ENCODE results near the gene AASDHPPT. TPM values are rescaled to one million over a fixed set of nuclear protein-coding genes. Genes with fewer than 3 reads are reported as not detected.

Gene AASDHPPT
- total and polyA plus RNA-seq, 2 of the 4 experiments (the other 2 are of a cell fraction) = 22.0 to 56.3 TPM

DNA sequence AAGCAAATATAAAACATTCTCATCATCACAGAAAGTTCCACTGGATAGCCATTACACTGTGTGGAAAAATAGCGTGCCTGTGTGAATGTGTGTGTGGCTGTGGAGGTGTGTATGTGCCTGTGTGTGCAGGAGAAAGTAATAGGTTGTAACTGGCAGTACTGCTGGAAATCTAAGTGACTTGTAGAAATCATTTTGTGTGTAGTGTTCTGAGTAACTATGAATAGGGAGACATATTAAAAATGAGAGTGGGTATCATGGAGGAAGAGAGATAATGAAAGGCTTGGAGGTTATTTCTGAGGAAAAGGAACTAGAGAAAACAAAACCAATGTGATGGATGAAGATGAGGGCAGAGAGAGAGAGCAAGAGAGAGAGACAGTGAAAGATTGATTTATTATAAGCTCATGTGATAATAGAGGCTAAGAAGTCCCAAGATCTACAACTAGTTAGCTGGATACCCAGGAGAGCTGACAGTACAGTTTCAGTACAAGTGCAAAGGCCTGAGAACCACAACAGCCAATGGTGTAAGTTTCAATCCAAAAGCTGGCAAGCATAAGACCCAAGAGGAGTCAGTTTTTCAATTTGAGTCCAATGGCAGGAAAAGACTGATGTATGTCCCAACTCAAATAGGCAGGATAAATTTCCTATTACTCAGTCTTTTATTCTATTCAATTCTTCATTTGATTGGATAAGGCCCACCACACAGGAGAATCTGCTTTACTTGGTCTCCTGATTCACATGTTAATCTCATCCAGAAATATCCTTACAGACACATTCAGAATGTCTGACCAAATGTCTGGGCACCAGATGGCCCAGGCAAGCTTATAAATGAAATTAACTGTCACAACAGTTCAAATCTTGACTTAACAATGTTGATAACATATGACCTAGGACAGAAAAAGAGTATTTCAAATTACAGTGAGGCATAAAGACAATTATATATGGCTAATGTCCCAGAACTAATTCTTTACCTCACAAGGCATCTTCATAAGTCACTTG, 15.2 kb upstream of the AASDHPPT start:
- dilution Hi-C loops (cut with HindIII; ENCODE audit: low sequenced_read_pairs, unreplicated experiment) = no loop called here
- no peak for DNase-seq
- no peaks in the 10 kb centered on the region for H3K79me1 ChIP-seq (ENCODE audit: low read depth in 1 of 2, low read length in 2 of 2)

More for the DNA sequence above, 15.2 kb upstream of the AASDHPPT start:
- H3K9ac ChIP-seq (ENCODE audit: low read depth, low read length) = no peak overlapping the region
- H4K20me1 ChIP-seq (ENCODE audit: insufficient read depth, low read length) = no peaks in the 10 kb centered on the region
- H3K23ac ChIP-seq (ENCODE audit: low read depth, low read length) = no peak overlapping the region
- H3K36me3 ChIP-seq (ENCODE audit: control insufficient read depth, insufficient read depth, low read length) = no peaks in the 10 kb centered on the region
- WGBS, 2 experiments (ENCODE audit: extremely low coverage in 2 of 2, insufficient read length in 1 of 2) = 86% methylated on average over 1 of the region's 1 CpG; no CpG with 5 or more reads in 1 of the 2 experiments
- H3K9me1 ChIP-seq (ENCODE audit: insufficient read depth, low read length) = no peaks in the 10 kb centered on the region; the same call in 1 of the 2 replicates
- H2AK9ac ChIP-seq (replicated peaks; ENCODE audit: low read depth, low read length, poor library complexity) = no peak overlapping the region
- CTCF ChIA-PET = no interaction called here
- ATAC-seq (ENCODE audit: low read depth) = no peak
- BruUV-seq (replicated peaks) = no TSS peak
- no peak overlapping the region for H3K14ac ChIP-seq (replicated peaks; ENCODE audit: low read depth, low read length)
- no peak overlapping the region for H4K8ac ChIP-seq (ENCODE audit: low read depth in 2 of 2, low read length in 2 of 2)
- no peak overlapping the region for H2BK15ac ChIP-seq (ENCODE audit: low read depth, low read length)
- intact Hi-C loops (cut with micrococcal nuclease) = no loop called here
- H3K27ac ChIP-seq (ENCODE audit: insufficient read depth, low read length) = no peak overlapping the region
- no peak overlapping the region for H3K56ac ChIP-seq (ENCODE audit: extremely low read depth, insufficient read depth, low read length)
- no peak overlapping the region for H2AK5ac ChIP-seq (ENCODE audit: low read depth, low read length)
- no peaks in the 10 kb centered on the region for H3K9me3 ChIP-seq (ENCODE audit: control insufficient read depth, insufficient read depth, low read length)
- no peaks in the 10 kb centered on the region for H3K27me3 ChIP-seq (ENCODE audit: control insufficient read depth, insufficient read depth, low read length)
- H4K5ac ChIP-seq (ENCODE audit: low read depth, low read length) = no peak overlapping the region
- H2AFZ ChIP-seq (replicated peaks; ENCODE audit: low read length, poor library complexity) = no peak overlapping the region
- in situ Hi-C loops (cut with MboI; ENCODE audit: low sequenced_read_pairs) = no loop called here
- H3K18ac ChIP-seq (ENCODE audit: low read depth, low read length) = no peak overlapping the region
- POLR2A ChIA-PET (ENCODE audit: unreplicated experiment) = no interaction called here
- no peak overlapping the region for H4K91ac ChIP-seq (ENCODE audit: insufficient read depth, low read depth, low read length)
- H2BK120ac ChIP-seq (ENCODE audit: low read depth, low read length) = no peak overlapping the region
- no peak overlapping the region for H2BK20ac ChIP-seq (ENCODE audit: low read depth, low read length)
- no peak overlapping the region for H3K4me3 ChIP-seq (ENCODE audit: insufficient read depth, low read depth, low read length)
- no peak overlapping the region for H3K4ac ChIP-seq (ENCODE audit: low read depth, low read length)
- H2BK5ac ChIP-seq (ENCODE audit: low read depth, low read length, poor library complexity, severe bottlenecking) = no peak overlapping the region
- H3K4me1 ChIP-seq (ENCODE audit: control insufficient read depth, insufficient read depth, low read length) = no peaks in the 10 kb centered on the region
- TF ChIP-seq RAD21 (IDR thresholded peaks at IDR 0.05; ENCODE audit: low read length) = no peak
- TF ChIP-seq, protein P1, sequence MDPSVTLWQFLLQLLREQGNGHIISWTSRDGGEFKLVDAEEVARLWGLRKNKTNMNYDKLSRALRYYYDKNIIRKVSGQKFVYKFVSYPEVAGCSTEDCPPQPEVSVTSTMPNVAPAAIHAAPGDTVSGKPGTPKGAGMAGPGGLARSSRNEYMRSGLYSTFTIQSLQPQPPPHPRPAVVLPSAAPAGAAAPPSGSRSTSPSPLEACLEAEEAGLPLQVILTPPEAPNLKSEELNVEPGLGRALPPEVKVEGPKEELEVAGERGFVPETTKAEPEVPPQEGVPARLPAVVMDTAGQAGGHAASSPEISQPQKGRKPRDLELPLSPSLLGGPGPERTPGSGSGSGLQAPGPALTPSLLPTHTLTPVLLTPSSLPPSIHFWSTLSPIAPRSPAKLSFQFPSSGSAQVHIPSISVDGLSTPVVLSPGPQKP (IDR thresholded peaks at IDR 0.05; ENCODE audit: borderline replicate concordance, low read depth, low read length) = no peak
- no peak for TF ChIP-seq NFE2L2 (IDR thresholded peaks at IDR 0.05; ENCODE audit: low read depth, low read length)
- TF ChIP-seq MXI1 (IDR thresholded peaks at IDR 0.05; ENCODE audit: borderline replicate concordance, low read depth, low read length) = no peak
- H3K4me2 ChIP-seq (ENCODE audit: low read depth, low read length) = no peak overlapping the region
